HG03066 (cell line): Measurements from ENCODE around the gene CDC42EP5.
"Not testable (repeated sequence)": the region's sequence is repeated elsewhere in the genome, so short reads cannot be mapped to it uniquely, and the experiment has no call there.

Source experiments
- ATAC-seq: cut with Tn5 transposase; IDR thresholded peaks from one replicate; pipeline ENCODE4 v1.9.1; 2021; ENCODE audit warnings: low read depth; ENCODE audit not compliant: unreplicated experiment

Gene CDC42EP5

GRCh38 chr19:54492568-54492967 is 19.5 kb upstream of the CDC42EP5 start:
- ATAC-seq = no peak

- no peak for ATAC-seq
Measured at GRCh38 chr19:54489766-54490165, 16.7 kb upstream of the CDC42EP5 start.

DNA sequence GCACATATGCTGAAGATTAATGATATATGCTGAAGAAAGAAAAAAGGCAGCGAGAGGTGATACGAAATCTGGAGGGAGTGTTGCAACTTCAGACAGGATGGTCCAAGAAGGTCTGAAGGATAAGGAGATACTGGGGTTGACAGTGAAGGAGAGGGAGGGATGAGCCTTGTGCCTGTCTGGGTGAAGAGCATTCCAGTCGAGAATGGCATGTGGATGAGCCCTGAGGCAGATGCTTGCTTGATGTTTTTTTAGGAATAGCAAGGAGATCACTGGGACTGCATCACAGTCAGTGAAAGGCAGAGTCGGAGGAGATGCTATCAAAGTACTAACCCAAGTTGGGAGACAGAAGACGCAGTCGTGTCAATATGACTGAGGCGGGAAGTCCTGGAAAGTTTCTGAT is 16.2 kb upstream of the CDC42EP5 start:
- ATAC-seq = no peak

DNA sequence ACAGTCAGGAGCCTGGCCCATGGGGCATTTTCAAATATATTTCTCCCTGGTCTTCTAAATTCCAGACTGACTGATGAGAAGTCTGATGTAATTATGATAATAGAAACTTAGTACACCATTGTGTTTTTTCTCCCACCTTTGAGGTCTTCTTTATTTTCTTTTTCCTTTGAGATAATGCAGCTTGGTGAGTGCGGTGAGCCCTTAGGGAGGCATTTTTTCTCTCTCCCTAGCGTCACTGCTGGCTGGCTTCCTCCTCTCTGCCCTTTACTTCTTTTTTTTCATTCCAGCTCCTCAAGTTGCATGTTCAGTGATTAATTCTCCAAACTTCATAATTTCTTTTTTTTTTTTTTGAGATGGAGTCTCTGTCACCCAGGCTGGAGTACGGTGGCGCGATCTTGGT is 12.8 kb upstream of the CDC42EP5 start:
- ATAC-seq = no peak

DNA sequence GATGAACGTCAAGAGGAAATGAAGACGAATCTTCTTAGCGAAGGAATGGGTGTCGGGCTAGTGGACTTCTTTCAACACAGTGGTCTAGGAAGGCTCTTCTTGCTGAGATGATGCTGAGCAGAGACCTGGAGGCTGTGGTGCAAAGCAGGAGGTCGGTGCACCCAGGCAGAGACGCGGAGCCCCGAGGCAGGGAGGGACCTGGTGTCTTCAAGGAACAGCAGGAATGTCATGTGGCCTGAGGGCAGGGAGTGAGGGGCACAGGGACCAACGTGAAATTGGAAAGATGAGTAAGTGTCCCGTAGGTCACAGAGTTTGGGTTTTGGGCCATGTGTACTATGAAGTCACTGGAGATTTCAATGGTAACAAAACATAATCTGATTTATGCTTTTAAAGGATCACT is 11.4 kb upstream of the CDC42EP5 start:
- ATAC-seq = no peak

- no peak for ATAC-seq
Measured at GRCh38 chr19:54482889-54483288, 9.8 kb upstream of the CDC42EP5 start.

GRCh38 chr19:54481326-54481930 is 8.3 kb upstream of the CDC42EP5 start:
- ATAC-seq = no peak

- no peak for ATAC-seq
Measured at GRCh38 chr19:54480051-54480450, 7.0 kb upstream of the CDC42EP5 start.

GRCh38 chr19:54478677-54479266 is 5.7 kb upstream of the CDC42EP5 start:
- ATAC-seq = no peak

- no peak for ATAC-seq
Measured at GRCh38 chr19:54477650-54478049, 4.6 kb upstream of the CDC42EP5 start.

GRCh38 chr19:54475706-54476105 is 2.6 kb upstream of the CDC42EP5 start:
- ATAC-seq = no peak

DNA sequence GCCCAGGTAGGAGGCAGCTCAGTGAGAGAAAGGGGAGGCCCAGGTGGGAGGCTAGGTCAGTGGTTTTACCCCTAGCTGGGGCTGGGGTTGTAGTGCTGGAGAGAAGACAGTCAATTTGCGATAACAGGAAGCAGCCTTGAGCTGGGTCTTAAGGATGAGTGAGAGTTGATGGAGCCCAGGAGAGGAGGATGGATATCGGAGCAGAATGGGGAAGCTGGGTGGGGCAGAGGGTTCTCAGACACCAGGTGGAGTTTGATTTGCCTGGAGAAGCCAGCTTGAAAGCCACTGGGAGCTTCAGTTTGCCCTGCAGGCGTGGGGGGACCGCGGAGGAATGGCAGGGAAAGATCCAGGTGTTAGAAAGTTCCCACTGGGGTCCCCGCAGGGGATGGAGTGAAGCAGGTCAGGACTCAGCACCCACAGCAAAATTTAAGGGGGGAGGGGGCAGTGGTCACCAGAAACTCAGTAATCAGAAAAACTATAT is 836 bp upstream of the CDC42EP5 start:
- ATAC-seq = no peak

GRCh38 chr19:54470991-54471782 is 1.9 kb downstream of the CDC42EP5 start:
- ATAC-seq = no peak

DNA sequence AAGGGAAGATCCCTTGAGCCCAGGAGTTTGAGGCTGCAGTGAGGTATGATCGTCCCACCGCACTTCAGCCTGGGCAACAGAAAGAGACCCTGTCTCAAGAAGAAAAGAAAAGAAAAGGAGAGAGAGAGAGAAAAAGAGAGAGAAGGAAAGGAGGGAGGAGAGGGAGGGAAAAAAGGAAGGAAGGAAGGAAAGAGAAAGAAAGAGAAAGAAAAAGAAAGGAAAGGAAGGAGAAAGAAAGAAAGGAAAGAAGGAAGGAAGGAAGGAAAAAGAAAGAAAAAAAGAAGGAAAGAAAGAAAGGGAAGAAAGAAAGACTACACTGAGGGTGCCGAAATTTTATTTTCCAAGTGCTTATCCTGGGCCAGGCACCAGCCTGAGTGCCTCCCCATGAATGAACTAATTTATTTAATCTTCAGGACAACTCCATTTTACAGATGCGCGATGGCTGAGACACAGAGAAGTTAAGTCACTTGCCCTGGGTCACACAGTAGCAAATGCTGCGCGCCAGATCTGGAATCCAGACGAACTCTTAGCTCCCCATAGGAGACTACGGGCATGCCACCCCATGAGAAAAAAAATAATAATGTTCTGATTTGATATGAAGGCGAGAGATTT is 2.7 kb downstream of the CDC42EP5 start:
- no peak for ATAC-seq

- ATAC-seq = no peak
Measured at GRCh38 chr19:54469496-54469934, 3.6 kb downstream of the CDC42EP5 start.

DNA sequence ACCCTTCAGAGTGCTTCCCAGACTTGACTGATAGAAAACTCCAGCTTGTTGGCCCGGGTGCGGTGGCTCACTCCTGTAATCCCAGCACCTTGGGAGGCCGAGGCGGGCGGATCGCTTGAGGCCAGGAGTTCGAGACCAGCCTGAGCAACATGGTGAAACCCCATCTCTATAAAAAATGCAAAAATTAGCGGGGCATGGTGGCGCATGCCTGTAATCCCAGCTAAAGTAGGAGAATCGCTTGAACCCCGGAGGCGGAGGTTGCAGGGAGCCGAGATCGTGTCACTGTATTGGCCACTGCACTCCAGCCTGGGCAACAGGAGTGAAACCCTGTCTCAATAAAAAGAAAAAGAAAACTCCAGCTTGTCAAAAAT is 7.0 kb downstream of the CDC42EP5 start:
- not testable (repeated sequence) for ATAC-seq

DNA sequence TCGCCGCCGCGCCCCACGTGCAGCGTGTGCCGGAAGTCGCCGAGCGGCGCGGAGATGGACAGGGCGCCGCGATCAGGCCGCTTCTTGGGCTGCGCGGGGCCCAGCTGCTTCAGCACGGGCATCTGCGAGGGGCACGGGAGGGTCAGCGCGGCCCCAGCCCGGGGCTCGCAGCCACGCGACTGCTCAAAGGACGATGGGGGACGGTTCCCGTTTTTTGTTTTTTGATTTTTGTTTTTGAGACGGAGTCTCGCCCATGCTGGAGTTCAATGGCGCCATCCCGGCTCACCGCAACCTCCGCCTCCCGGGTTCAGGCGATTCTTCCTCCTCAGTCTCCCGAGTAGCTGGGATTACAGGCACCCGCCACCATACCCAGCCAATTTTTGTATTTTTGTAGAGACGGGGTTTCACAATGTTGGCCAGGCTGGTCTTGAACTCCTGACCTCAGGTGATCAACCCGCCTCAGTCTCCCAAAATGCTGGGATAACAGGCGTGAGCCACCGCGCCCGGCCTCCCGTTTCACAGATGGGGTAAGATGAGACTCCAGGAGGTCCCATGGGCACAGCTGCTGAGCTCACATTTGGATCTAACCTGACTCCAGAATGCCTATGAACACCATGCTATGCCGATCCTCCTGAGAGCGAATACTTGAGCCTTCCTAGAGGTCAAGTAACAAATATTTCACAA is 7.5 kb downstream of the CDC42EP5 start:
- no peak for ATAC-seq

DNA sequence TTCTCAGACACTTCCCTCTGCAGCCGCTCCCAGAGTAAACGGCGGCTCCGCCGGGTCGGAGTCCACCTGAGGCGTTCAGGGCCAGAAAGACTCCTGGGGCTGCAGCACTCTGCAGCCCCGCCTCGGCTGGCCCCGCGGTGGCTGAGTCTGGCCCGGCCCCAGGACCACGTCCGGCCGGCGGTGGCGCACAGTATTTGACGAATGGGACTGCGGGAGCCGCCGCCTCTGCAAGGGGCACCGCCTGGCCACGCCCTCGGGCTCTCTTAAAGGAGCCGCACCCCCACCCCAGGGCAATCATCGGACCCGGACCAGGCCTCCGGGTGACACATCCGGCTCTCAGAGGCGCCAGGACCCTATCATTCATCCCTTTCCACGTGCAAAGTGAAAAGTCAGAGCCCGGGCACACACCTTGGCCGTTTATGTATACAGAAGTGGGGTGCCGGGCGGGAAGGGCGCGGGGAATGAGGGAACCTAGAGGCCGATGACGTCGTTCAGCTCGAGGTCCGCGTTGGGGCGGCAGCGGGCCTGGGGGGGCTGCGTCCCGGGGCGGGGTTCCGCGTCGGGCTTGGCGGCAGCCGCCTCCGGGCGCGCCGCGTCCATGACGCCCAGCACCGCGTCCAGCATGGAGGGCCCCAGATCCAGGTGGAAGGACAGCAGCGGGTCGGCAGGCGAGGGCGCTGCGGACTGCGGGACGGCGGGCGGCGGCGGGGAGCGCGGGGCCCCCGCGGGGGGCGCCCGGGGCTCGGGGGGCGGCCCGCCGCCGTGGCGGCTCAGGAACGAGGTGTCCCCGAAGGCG is 8.3 kb downstream of the CDC42EP5 start:
- ATAC-seq = peak; percentile 36

DNA sequence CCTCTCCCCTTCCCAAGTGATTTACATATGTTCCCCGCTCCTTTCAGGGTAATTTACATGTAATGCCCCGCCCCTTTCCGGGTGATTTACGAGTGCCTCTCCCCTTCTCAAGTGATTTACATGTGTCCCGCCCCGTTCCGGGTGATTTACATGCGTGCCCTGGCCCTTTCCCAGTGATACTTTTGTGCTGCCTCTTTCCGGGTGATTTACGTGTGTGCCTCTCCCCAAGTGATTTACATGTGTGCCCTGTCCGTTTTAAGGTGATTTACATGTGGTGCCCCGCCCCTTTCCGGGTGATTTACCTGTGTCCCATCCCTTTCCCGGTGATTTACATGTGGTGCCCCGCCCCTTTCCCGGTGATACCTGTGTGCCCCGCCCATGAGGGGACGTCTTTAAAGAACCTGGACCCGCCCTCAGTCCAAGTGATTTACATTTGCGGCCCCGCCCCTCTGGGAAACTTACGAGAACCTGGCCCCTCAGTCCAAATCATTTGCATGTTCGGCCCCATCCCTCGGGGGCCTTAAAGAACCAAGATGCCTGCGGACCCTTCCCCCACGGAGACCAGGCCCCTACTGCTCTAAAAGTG is 9.0 kb downstream of the CDC42EP5 start:
- ATAC-seq = peak; percentile 37
